IPS-18c (cell line): ENCODE measurements around the gene BOLL.
"Not testable (repeated sequence)": the region's sequence is repeated elsewhere in the genome, so short reads cannot be mapped to it uniquely, and the experiment has no call there.

Experiments
- H3K4me3 ChIP-seq: 2 replicates; pipeline ENCODE4 v1.7.0; 2013; ENCODE audit warnings: low read depth, mild to moderate bottlenecking, low read length, moderate library complexity; ENCODE audit not compliant: insufficient read depth
- H3K9me3 ChIP-seq: one replicate; pipeline ENCODE4 v1.6.1; 2013; ENCODE audit warnings: mild to moderate bottlenecking, low read length, moderate library complexity; ENCODE audit not compliant: control insufficient read depth, insufficient read depth

Gene BOLL

GRCh38 chr2:197717863-197718262, 67.3 kb downstream of the BOLL start:
- H3K9me3 ChIP-seq = no peaks in the 10 kb centered on the region

GRCh38 chr2:197713271-197713670, 71.8 kb downstream of the BOLL start:
- H3K9me3 ChIP-seq = no peaks in the 10 kb centered on the region
- H3K4me3 ChIP-seq = no peak overlapping the region

More at GRCh38 chr2:197717863-197718262, 67.3 kb downstream of the BOLL start:
- H3K4me3 ChIP-seq = no peak overlapping the region

GRCh38 chr2:197711578-197711977, 73.5 kb downstream of the BOLL start:
- H3K9me3 ChIP-seq = no peaks in the 10 kb centered on the region
- H3K4me3 ChIP-seq = no peak overlapping the region

- Histone ChIP-seq H3K4me3 (no peak overlapping the region), H3K9me3 (no peaks in the 10 kb centered on the region)
Observed at GRCh38 chr2:197710424-197711042, 74.6 kb downstream of the BOLL start.

- not testable (repeated sequence) for H3K9me3 ChIP-seq, H3K4me3 ChIP-seq
Observed at GRCh38 chr2:197709140-197709539, 76.0 kb downstream of the BOLL start.

- no peak overlapping the region for H3K4me3 ChIP-seq
- H3K9me3 ChIP-seq = no peaks in the 10 kb centered on the region
Observed at GRCh38 chr2:197708331-197708730, 76.8 kb downstream of the BOLL start.

GRCh38 chr2:197707316-197708213, 77.6 kb downstream of the BOLL start:
- no peaks in the 10 kb centered on the region for H3K9me3 ChIP-seq
- H3K4me3 ChIP-seq = peak overlapping the region; percentile 79

- H3K4me3 ChIP-seq = peak overlapping the region; percentile 79
- no peaks in the 10 kb centered on the region for H3K9me3 ChIP-seq
Observed at GRCh38 chr2:197706839-197707207, 78.3 kb downstream of the BOLL start.

GRCh38 chr2:197705912-197706838, 78.9 kb downstream of the BOLL start:
- no peaks in the 10 kb centered on the region for H3K9me3 ChIP-seq
- H3K4me3 ChIP-seq = peak overlapping the region; percentile 79

GRCh38 chr2:197705121-197705911, 79.8 kb downstream of the BOLL start, which contains the start of gene MARS2:
Gene MARS2, plus strand, starts transcription at chr2:197705369. Its CDS starts 37 bp downstream, at chr2:197705406.
- no peaks in the 10 kb centered on the region for H3K9me3 ChIP-seq
- peak within 1 kb of the TSS; percentile 79 for H3K4me3 ChIP-seq

GRCh38 chr2:197704434-197705120, 80.5 kb downstream of the BOLL start:
- Histone ChIP-seq H3K4me3 (peak overlapping the region; percentile 46), H3K9me3 (no peaks in the 10 kb centered on the region)

GRCh38 chr2:197700960-197701359, 84.2 kb downstream of the BOLL start:
- no peak overlapping the region for H3K4me3 ChIP-seq
- no peaks in the 10 kb centered on the region for H3K9me3 ChIP-seq

GRCh38 chr2:197699724-197700123, 85.4 kb downstream of the BOLL start:
- H3K9me3 ChIP-seq, H3K4me3 ChIP-seq: not testable (repeated sequence)

GRCh38 chr2:197696571-197696970, 88.5 kb downstream of the BOLL start:
- not testable (repeated sequence) for H3K9me3 ChIP-seq, H3K4me3 ChIP-seq

- H3K9me3 ChIP-seq, H3K4me3 ChIP-seq: not testable (repeated sequence)
Observed at GRCh38 chr2:197695971-197696370, 89.1 kb downstream of the BOLL start.

GRCh38 chr2:197695206-197695605, 89.9 kb downstream of the BOLL start:
- not testable (repeated sequence) for H3K9me3 ChIP-seq, H3K4me3 ChIP-seq
